HepG2 (cell line): ENCODE data around the gene INA. TPM values are rescaled to one million over a fixed set of nuclear protein-coding genes. Genes with fewer than 3 reads are reported as not detected.

Experiments used
- ATAC-seq: fragments of 200-7000 bp; cut with Tn5 transposase; 3 replicates; pipeline ENCODE4 v1.9.1; 2020; ENCODE audit warnings: mild to moderate bottlenecking, moderate library complexity
- BruUV-seq: library from RNA; stranded (reverse); fragments of 400-500 nt; replicated peaks from 2 replicates; lab custom pipeline; 2021; lab: Mats Ljungman, UMichigan
- CTCF ChIA-PET: fragments of 300-600 bp; formaldehyde crosslinking; extraction: SDS; loops from one replicate; lab custom pipeline; 2021; ENCODE audit warnings: low total read pairs, inconsistent platforms, low intra/inter-chr PET ratio; lab: Yijun Ruan, JAX
- POLR2A ChIA-PET: fragments of 350-600 bp; sonication (Branson Sonifier 250); formaldehyde crosslinking; loops from one replicate; lab custom pipeline; 2020; ENCODE audit warnings: antibody characterized with exemption, inconsistent platforms; lab: Yijun Ruan, JAX
- DNase-seq: peaks from one replicate; pipeline ENCODE4 v3.0.0-alpha.2; 2015; ENCODE audit warnings: low spot score
- FAIRE-seq: peaks from 3 replicates; lab custom pipeline; 2011; peaks lifted over from hg19 to GRCh38; lab: Jason Lieb, UNC
- H2AFZ ChIP-seq: one replicate; pipeline ENCODE4 v1.6.1; 2011; ENCODE audit warnings: low read length, inconsistent platforms
- H3K27ac ChIP-seq: fragments of 300-600 bp; 3 replicates; pipeline ENCODE4 v1.8.0; 2011; ENCODE audit warnings: mixed run types, mild to moderate bottlenecking, mixed read lengths, low read length, inconsistent platforms; ENCODE audit not compliant: insufficient read depth; ENCODE audit errors: extremely low read length
- H3K27me3 ChIP-seq, 2 experiments: fragments of 200-600 bp in 1 of 2; 2 replicates in 1 of 2; 3 replicates in 1 of 2; pipeline versions ENCODE4 v1.6.0 to v1.8.0; 2011; ENCODE audit warnings: low read length in 2 of 2, mild to moderate bottlenecking in 2 of 2, moderate library complexity in 2 of 2, inconsistent platforms in 1 of 2; ENCODE audit not compliant: insufficient read depth in 2 of 2, control insufficient read depth in 1 of 2
- H3K36me3 ChIP-seq, 2 experiments: fragments of 200-600 bp in 1 of 2; replicated peaks in 1 of 2; 2 replicates in 1 of 2; 3 replicates in 1 of 2; pipeline versions ENCODE4 v1.5.1 to v1.8.0; 2011; ENCODE audit warnings: low read length in 2 of 2, inconsistent platforms in 1 of 2; ENCODE audit not compliant: insufficient read depth in 2 of 2, control insufficient read depth in 1 of 2
- H3K4me1 ChIP-seq: 2 replicates; pipeline ENCODE4 v1.5.1; 2012; ENCODE audit warnings: low read length, inconsistent platforms; ENCODE audit not compliant: insufficient read depth
- H3K4me2 ChIP-seq: 2 replicates; pipeline ENCODE4 v1.6.0; 2011; ENCODE audit warnings: low read depth, low read length, inconsistent platforms
- H3K4me3 ChIP-seq, 3 experiments: fragments of 200-600 bp in 1 of 3; sonication (generic), shearing (Covaris generic) in 1 of 3; replicated peaks in 1 of 3; 2 replicates each; pipeline ENCODE4 v1.5.1; 2011 to 2016; ENCODE audit warnings: low read length in 3 of 3, inconsistent platforms in 2 of 3, low read depth in 2 of 3, mild to moderate bottlenecking in 2 of 3, control low read depth in 1 of 3, mixed read lengths in 1 of 3; ENCODE audit not compliant: insufficient read depth in 1 of 3
- H3K79me2 ChIP-seq: one replicate; pipeline ENCODE4 v1.6.1; 2011; ENCODE audit warnings: low read length, inconsistent platforms; ENCODE audit not compliant: insufficient read depth
- H3K9ac ChIP-seq: 2 replicates; pipeline ENCODE4 v1.6.0; 2011; ENCODE audit warnings: mild to moderate bottlenecking, low read depth, low read length, inconsistent platforms; ENCODE audit not compliant: insufficient read depth
- H3K9me3 ChIP-seq: 2 replicates; pipeline ENCODE4 v1.5.1; 2012; ENCODE audit warnings: mild to moderate bottlenecking, low read length
- H4K20me1 ChIP-seq: 2 replicates; pipeline ENCODE4 v1.6.0; 2011; ENCODE audit warnings: inconsistent platforms, mild to moderate bottlenecking, low read length, moderate library complexity; ENCODE audit not compliant: insufficient read depth
- BRCA1 ChIP-seq: sonication (generic); formaldehyde crosslinking; IDR thresholded peaks from 2 replicates; pipeline ENCODE4 v1.4.0; 2020; ENCODE audit warnings: missing genetic modification reagents
- CBX2 ChIP-seq, 2 experiments: fragments of 200-600 bp in 1 of 2; sonication (generic); formaldehyde crosslinking in 1 of 2; IDR thresholded peaks; 2 replicates each; pipeline versions ENCODE4 v1.7.0 to v1.8.1; 2018 to 2022; ENCODE audit warnings: low read depth in 2 of 2, low read length in 1 of 2, mild to moderate bottlenecking in 1 of 2, missing genetic modification reagents in 1 of 2
- CBX5 ChIP-seq: sonication (generic); formaldehyde crosslinking; IDR thresholded peaks from 2 replicates; pipeline ENCODE4 v1.4.0; 2020; ENCODE audit warnings: missing genetic modification reagents, borderline replicate concordance
- HDAC2 ChIP-seq: sonication (generic); formaldehyde crosslinking; IDR thresholded peaks from 2 replicates; pipeline ENCODE4 v1.4.0; 2020; ENCODE audit warnings: missing genetic modification reagents
- HES4 ChIP-seq: sonication (generic); formaldehyde crosslinking; IDR thresholded peaks from 2 replicates; pipeline ENCODE4 v1.9.0; 2021; ENCODE audit warnings: mild to moderate bottlenecking, missing genetic modification reagents, borderline replicate concordance
- MED13 ChIP-seq: sonication (generic); formaldehyde crosslinking; IDR thresholded peaks from 2 replicates; pipeline ENCODE4 v1.5.0; 2020; ENCODE audit warnings: missing genetic modification reagents
- MNT ChIP-seq: fragments of 450-650 bp; IDR thresholded peaks from 2 replicates; pipeline ENCODE4 v1.6.1; 2016
- NBN ChIP-seq: fragments of 450-650 bp; conservative IDR thresholded peaks from 2 replicates; pipeline ENCODE4 v1.6.1; 2017
- RFXAP ChIP-seq: sonication (generic); formaldehyde crosslinking; IDR thresholded peaks from 2 replicates; pipeline ENCODE4 v1.4.0; 2020; ENCODE audit warnings: missing genetic modification reagents, borderline replicate concordance
- SALL2 ChIP-seq: sonication (generic); formaldehyde crosslinking; IDR thresholded peaks from 2 replicates; pipeline ENCODE4 v1.8.1; 2023; ENCODE audit warnings: mild to moderate bottlenecking, missing genetic modification reagents, inconsistent platforms
- ZFX ChIP-seq: sonication (generic); formaldehyde crosslinking; IDR thresholded peaks from 2 replicates; pipeline ENCODE4 v1.4.0; 2020; ENCODE audit warnings: mild to moderate bottlenecking, low read depth, missing genetic modification reagents, moderate library complexity
- ZNF138 ChIP-seq: sonication (generic); formaldehyde crosslinking; IDR thresholded peaks from 2 replicates; pipeline ENCODE4 v1.5.0; 2020; ENCODE audit warnings: mild to moderate bottlenecking, low read depth, missing genetic modification reagents
- ZNF180 ChIP-seq: sonication (generic); formaldehyde crosslinking; IDR thresholded peaks from 2 replicates; pipeline ENCODE4 v1.4.0; 2020; ENCODE audit warnings: low read depth, missing genetic modification reagents, borderline replicate concordance
- ZNF232 ChIP-seq: sonication (generic); formaldehyde crosslinking; IDR thresholded peaks from 2 replicates; pipeline ENCODE4 v1.4.0; 2020; ENCODE audit warnings: missing genetic modification reagents, borderline replicate concordance
- ZNF337 ChIP-seq: sonication (generic); formaldehyde crosslinking; IDR thresholded peaks from 2 replicates; pipeline ENCODE4 v1.5.1; 2020; ENCODE audit warnings: missing genetic modification reagents, low read depth, mild to moderate bottlenecking, borderline replicate concordance
- ZNF562 ChIP-seq: sonication (generic); formaldehyde crosslinking; IDR thresholded peaks from 2 replicates; pipeline ENCODE4 v1.8.0; 2022; ENCODE audit warnings: missing genetic modification reagents, borderline replicate concordance
- WGBS: methylation state at CpG from one replicate; pipeline ENCODE4 v1.1.6; 2017; ENCODE audit warnings: low lambda C conversion rate; 5-methylcytosine and 5-hydroxymethylcytosine counted together
- in situ Hi-C: cut with HindIII; loops from 2 replicates; pipeline ENCODE4 v1.10.0; 2017; ENCODE audit warnings: low pct_unique_long_range_greater_than_20kb; ENCODE audit not compliant: extremely low pct_ligation_motif_present
- intact Hi-C: fragments of 100-400 bp; cut with micrococcal nuclease; formaldehyde crosslinking; loops from one replicate; pipeline ENCODE4 v1.10.0; 2022; ENCODE audit not compliant: unreplicated experiment
- polyA plus RNA-seq, 8 experiments: library from polyadenylated mRNA; depleted of rRNA in 3 of 8; stranded (reverse) in 7 of 8; unstranded in 1 of 8; fragments of >200 nt; fragmentation: Illumina TruSeq in 4 of 8; extraction: Trizol in 4 of 8; gene quantifications; 2 replicates each; pipeline versions ENCODE4 v1.2.1 to v1.2.3, GENCODE V29; 2011 to 2016; ENCODE audit warnings: low read depth in 4 of 8, missing spikeins in 1 of 8, mixed read lengths in 1 of 8; ENCODE audit not compliant: insufficient read depth in 1 of 8
- total RNA-seq, 5 experiments: library from RNA; depleted of rRNA; stranded (reverse); fragments of >200 nt; fragmentation: Illumina TruSeq; extraction: Trizol; gene quantifications; 2 replicates each; pipeline ENCODE4 v1.2.3, GENCODE V29; 2016; ENCODE audit warnings: low read depth in 1 of 5
- TF ChIP-seq, protein P1 (sequence below): IDR thresholded peaks from 2 replicates; pipeline ENCODE4 v1.6.1; 2016

Gene INA
- total and polyA plus RNA-seq, 2 of the 13 experiments (the other 11 are each of a cell fraction or from before 2014, with no cell fraction given) = 0.04 to 0.13 TPM

GRCh38 chr10:103262229-103262628 lies 14.7 kb upstream of the INA start:
- FAIRE-seq (no peak), DNase-seq (no peak), ATAC-seq (no peak)
- Histone ChIP-seq H4K20me1 (no peaks in the 10 kb centered on the region), H3K27me3 (no peaks in the 10 kb centered on the region), H2AFZ (no peak overlapping the region), H3K4me1 (peaks cover 20% of the 10 kb centered on the region), H3K36me3 (no peaks in the 10 kb centered on the region), H3K9me3 (peaks cover 10% of the 10 kb centered on the region; the same call in 1 of the 2 replicates), H3K4me3 (no peak overlapping the region), H3K79me2 (no peaks in the 10 kb centered on the region), H3K4me2 (no peak overlapping the region), H3K9ac (no peak overlapping the region), H3K27ac (no peak overlapping the region)
- 40% methylated on average over 2 of the region's 3 CpGs for WGBS
- ChIA-PET POLR2A (no interaction called here), CTCF (no interaction called here)
- in situ Hi-C loops (no loop called here), intact Hi-C loops (no loop called here)
- BruUV-seq = no TSS peak
- TF ChIP-seq, protein P1, sequence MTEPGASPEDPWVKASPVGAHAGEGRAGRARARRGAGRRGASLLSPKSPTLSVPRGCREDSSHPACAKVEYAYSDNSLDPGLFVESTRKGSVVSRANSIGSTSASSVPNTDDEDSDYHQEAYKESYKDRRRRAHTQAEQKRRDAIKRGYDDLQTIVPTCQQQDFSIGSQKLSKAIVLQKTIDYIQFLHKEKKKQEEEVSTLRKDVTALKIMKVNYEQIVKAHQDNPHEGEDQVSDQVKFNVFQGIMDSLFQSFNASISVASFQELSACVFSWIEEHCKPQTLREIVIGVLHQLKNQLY = no peak
- TF ChIP-seq MNT = peak; percentile 17; the same call in 1 of the 2 replicates

DNA sequence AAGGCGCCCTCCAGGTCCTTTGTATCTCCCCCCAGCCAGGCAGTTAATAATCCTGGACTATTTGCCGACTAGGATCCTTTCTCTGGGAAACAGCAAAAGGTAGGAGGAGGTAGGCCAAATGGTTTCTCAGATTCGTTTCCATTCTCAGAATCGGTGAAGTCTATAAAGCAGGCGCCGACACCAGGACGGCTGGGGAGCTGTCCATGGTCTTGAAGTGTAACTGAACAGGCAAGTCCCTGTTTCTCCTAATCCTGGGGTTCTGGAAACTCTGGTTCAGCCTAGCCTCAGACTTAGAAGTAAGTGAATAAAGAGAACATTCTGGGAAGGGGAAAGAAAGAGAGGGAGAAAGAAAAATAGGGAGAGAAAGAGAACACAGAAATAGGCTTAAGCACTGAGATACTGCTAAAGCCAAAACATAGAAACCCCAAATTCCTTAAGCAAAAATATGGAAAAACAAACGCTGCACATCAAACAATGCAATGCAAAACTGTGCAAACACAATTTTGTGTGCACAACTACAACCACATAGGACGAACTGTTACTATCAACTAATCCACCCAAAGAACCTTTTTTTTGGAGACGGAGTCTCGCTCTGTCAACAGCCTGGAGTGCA lies 11.1 kb upstream of the INA start:
- Histone ChIP-seq H3K4me2 (no peak overlapping the region), H3K36me3 (no peaks in the 10 kb centered on the region), H3K27ac (no peak overlapping the region), H3K9me3 (no peaks in the 10 kb centered on the region), H3K9ac (no peak overlapping the region), H3K4me3 (no peak overlapping the region), H4K20me1 (no peaks in the 10 kb centered on the region), H2AFZ (no peak overlapping the region), H3K4me1 (peaks cover 5% of the 10 kb centered on the region; the same call in 1 of the 2 replicates), H3K79me2 (no peaks in the 10 kb centered on the region), H3K27me3 (no peaks in the 10 kb centered on the region)
- ATAC-seq = peak; percentile 74
- in situ Hi-C loops = no loop called here
- no TSS peak for BruUV-seq
- FAIRE-seq = peak; percentile 69
- peak; percentile 63 for DNase-seq
- intact Hi-C loops = no loop called here
- 22% methylated on average over 11 of the region's 11 CpGs for WGBS
- ChIA-PET CTCF (no interaction called here), POLR2A (no interaction called here)
- peak; percentile 96; the same call in 1 of the 2 replicates for TF ChIP-seq ZNF232 (CRISPR knock-in tag)
- 0 out of 2 replicates have a peak, but pooled peaks have one; percentile 43 for TF ChIP-seq RFXAP (CRISPR knock-in tag)
- peak; percentile 66; the same call in 1 of the 2 replicates for TF ChIP-seq SALL2 (CRISPR knock-in tag)
- TF ChIP-seq ZNF180 (CRISPR knock-in tag) = no peak
- no peak for TF ChIP-seq CBX2 (IDR thresholded peaks at IDR 0.05; ENCODE audit: low read depth, low read length)
- no peak for TF ChIP-seq CBX2 (CRISPR knock-in tag; IDR thresholded peaks at IDR 0.05; ENCODE audit: low read depth)
- TF ChIP-seq ZNF138 (CRISPR knock-in tag) = no peak
- 0 out of 2 replicates have a peak, but pooled peaks have one; percentile 55 for TF ChIP-seq CBX5 (CRISPR knock-in tag)
- TF ChIP-seq MED13 (CRISPR knock-in tag) = peak; percentile 58; the same call in 1 of the 2 replicates
- peak; percentile 88; the same call in 1 of the 2 replicates for TF ChIP-seq BRCA1
- no peak for TF ChIP-seq ZNF562
- TF ChIP-seq ZNF337 (CRISPR knock-in tag) = peak; percentile 53; the same call in 1 of the 2 replicates
- peak; percentile 63; the same call in 1 of the 2 replicates for TF ChIP-seq HDAC2
- peak; percentile 46; the same call in 1 of the 2 replicates for TF ChIP-seq HES4 (CRISPR knock-in tag)
- no peak for TF ChIP-seq NBN
- TF ChIP-seq ZFX (CRISPR knock-in tag) = no peak
